ENCODE measurements around the gene POLD4.

The POLD4 gene

GRCh38 chr11:67370351-67371076 lies 17.2 kb upstream of the POLD4 start:
- DNase-seq, result peak; percentile 19

DNA sequence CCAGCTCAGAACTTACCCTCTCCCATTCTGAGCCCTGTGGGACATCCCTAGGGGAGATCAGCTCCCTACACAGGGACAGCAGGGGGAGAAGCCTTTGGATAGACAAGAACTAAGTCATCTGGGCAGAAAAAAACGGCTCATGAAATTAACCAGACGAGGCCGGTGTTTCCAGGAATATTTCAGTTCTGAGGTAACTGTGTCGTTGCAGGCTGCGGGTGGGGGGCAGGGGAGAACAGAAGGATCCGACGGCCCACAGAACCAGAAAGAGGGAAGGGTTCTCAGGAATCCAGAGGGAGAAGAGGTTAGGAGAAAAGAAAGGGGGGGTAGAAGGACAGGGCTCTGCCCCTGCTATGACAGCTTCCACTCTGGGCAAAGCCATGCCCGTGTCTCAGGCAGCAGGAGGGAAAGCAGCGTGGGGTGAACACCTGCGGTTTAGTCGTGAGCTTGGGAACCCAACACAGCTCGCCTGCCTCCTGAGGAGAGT lies 16.5 kb upstream of the POLD4 start:
- no peak for DNase-seq

DNA sequence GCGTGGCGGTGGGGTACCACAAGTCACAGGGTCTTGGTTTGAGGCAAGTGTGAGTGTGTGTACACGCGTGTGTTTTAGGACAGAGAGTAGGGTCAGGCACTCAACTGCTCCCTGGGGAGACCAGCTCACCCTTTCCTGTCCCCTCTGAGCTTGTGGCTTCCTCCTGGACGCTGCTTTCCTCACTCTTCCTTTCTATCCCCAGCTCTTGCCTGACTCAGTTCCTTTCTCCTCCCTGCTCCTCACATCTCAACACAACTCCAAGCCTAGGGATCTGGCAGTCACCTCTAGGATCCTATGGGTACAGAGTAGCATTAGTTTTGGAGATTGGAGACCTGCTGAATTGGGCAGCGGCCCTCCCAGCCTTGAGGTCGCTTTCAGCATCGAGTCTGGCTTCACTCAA lies 15.9 kb upstream of the POLD4 start:
- DNase-seq, result no peak

DNA sequence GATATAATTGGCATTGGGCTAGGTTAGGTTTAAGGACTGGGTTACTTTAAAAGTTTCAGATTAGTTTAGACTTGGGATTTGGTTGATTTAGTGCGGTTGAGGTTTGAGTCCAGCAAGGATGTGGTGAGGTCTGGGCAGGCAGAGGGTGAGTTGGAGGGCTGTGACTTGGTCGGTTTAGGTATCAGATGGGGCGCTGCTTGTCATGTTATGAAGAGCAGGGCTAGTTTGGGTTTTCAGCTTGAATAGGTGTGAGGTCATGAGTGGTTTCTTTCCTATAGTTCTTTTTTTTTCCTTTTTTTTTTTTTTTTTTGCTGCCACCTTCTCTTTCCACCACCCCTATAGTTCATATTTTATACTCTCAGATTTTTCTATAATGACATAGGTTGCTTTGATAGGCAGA lies 15.3 kb upstream of the POLD4 start:
- no peak for DNase-seq

GRCh38 chr11:67367761-67368227 lies 14.4 kb upstream of the POLD4 start:
- DNase-seq, result peak; percentile 22

DNA sequence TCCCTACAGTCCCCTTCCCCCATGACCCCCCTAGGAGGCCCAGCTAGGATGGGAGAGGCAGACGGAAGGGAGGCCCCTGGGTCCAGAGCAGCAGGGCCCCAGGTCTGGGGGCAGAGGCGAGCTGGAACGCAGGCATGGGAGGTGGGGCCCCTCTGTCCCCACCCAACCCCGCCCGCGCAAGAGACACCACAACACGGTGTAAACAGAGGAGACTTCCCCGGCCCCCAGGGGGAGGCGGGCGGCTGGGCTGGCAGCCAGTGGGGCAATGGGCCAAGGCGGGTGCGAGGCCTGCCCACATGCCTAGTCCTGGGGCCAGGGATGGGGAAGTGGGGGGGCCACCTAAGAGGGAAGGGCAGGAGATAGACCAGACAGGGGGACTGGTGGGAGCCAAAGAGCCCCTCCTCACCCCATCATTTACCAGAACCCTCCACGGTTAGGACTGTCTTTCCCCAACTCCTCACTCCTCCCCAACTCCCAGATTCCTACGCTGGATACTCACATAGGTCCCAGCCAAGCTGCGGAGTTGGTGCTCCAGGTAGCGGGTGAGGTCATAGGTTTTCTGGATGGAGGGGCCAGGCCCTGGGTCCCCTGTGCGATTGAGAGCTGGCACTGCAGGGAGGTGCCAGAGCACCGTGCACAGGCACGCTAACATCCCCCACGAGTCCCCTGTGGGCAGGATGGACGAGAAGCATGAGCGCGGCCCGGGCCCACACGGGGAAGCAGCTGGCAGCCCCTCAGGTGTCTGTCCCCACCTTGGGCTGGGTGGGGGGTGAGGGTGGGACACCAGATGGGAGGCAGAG lies 13.8 kb upstream of the POLD4 start:
- no peak for DNase-seq

GRCh38 chr11:67366546-67366945 lies 13.2 kb upstream of the POLD4 start:
- no peak for DNase-seq

DNA sequence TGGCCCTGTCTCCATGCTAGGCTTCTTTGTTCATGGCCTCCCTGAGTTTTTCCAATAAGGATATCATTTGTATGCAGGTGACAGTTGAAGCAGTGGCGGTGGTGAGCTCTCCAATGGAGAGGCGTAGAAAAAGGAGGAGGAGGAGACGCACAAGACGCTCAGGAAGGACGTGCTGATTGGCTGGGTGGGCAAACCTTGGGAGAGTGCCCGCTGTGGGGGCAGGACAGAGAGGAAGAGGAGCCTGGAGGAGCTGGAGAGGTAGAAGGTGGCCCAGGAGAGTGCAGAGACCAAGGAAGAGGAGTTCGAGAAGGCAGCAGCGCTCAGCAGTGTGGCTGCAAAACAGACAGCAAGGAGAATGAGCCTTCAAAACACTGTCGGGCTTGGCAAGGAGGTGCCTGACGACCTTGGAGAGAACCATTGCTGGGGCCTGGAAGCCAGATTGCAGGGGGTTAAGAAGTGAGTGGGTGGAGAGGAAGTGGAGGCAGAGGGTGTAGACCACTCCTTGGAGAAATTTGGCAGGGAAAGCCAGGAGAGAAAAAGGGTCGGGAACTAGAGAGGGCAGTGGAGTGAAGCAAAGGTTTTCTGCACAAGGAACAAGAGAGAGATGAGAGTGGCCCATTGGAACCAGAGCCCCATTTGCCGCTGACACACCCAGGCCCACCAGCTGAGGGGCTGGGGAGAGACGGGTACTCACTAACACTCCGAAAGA lies 12.5 kb upstream of the POLD4 start:
- no peak for DNase-seq

GRCh38 chr11:67364783-67365722 lies 11.7 kb upstream of the POLD4 start:
- no peak for DNase-seq

- DNase-seq, result no peak
These were observed 10.8 kb upstream of the POLD4 start for GRCh38 chr11:67364169-67364568.

DNA sequence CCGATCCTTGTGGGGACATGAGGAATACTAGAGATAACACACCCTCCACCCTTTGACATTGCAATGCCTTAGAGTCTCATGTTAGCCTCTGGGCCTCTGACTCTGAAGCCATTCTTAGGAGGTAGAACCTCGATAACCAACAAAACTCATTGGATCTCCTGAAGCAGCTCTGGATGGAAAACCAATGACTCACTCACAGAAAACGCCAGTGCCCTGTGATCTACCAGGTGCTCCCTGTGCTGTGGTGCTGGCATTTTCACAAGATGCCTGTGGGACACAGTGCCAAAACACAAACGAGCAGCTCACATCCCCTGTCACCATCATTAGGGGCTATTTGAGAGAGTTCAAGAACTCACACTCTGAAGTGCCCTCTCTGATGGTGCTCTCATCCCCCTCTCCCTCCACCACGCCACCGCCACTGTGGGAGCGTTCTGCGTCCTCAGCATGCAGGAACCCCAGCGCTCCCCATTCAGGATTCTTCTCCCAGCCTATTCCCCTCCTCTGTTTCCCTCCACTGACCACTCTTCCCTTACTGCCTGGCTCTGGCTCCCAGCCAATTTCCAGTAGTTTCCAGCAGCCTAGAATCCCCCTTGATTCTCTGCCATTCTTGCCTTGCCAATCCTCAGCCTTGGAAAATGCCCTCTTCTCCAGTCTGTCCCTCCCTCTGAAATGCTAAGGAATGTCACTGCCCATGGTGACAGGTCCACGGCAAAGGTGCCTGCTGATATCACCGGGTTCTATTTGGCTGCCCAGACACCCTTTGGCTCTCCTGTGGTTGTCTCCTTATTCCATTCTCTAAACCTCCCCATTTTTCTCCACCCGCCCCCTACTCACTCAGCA lies 4.7 kb upstream of the POLD4 start:
- DNase-seq, result no peak

- peak; percentile 60 for DNase-seq
These were observed 3.7 kb upstream of the POLD4 start for GRCh38 chr11:67356864-67357561.

GRCh38 chr11:67356387-67356863 lies 3.1 kb upstream of the POLD4 start:
- DNase-seq, result no peak

- no peak for DNase-seq
These were observed 2.5 kb upstream of the POLD4 start for GRCh38 chr11:67355794-67356386.

GRCh38 chr11:67355023-67355793 lies 1.9 kb upstream of the POLD4 start:
- DNase-seq, result no peak

GRCh38 chr11:67354075-67355022 lies 1.0 kb upstream of the POLD4 start:
- no peak for DNase-seq

- no peak for DNase-seq
These were observed 615 bp downstream of the POLD4 start for GRCh38 chr11:67352546-67353316.

Measured in NCI-H1092 treated with DMSO at 0.1 percent for 48 hours (cell line).